T-helper 2 cell treated with Interferon-gamma antibody and Interleukin-4, amounts not matched to agents 100 ng/mL and 5 ng/mL, for 36 hours (primary cell): Measurements from ENCODE around the gene RNF213. TPM values are rescaled to one million over a fixed set of nuclear protein-coding genes. Genes with fewer than 3 reads are reported as not detected.

ENCODE experiments used
- intact Hi-C: fragments of 100-400 bp; cut with micrococcal nuclease; formaldehyde crosslinking; loops from one replicate; pipeline ENCODE4 v1.15.1; 2023
- total RNA-seq: library from RNA; stranded (reverse); gene quantifications from 2 replicates; pipeline ENCODE4 v1.2.3, GENCODE V29; 2022

Gene RNF213
- total RNA-seq, 1 donor from 2014 or later: 605 TPM

DNA sequence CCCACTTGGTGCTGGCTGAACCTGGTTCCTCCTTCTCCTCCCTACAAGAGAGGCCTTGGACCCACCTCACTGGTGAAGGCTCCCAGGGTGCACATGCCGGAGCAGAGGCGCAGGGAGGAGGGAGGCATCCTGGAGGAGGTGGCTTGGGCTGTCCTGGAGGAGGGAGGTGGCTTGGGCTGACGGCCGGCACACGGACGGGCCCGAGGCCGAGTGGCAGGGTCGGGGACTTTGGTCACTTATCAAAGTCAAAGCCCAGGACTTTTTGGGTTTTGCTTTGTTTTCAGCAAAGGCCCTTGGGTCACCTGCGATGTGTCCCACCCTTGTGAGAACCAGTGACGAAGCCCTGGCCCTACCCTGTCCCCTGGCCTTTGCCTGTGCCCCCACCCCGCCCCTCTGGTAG, 182.8 kb downstream of the RNF213 start:
- intact Hi-C loops: no loop called here

DNA sequence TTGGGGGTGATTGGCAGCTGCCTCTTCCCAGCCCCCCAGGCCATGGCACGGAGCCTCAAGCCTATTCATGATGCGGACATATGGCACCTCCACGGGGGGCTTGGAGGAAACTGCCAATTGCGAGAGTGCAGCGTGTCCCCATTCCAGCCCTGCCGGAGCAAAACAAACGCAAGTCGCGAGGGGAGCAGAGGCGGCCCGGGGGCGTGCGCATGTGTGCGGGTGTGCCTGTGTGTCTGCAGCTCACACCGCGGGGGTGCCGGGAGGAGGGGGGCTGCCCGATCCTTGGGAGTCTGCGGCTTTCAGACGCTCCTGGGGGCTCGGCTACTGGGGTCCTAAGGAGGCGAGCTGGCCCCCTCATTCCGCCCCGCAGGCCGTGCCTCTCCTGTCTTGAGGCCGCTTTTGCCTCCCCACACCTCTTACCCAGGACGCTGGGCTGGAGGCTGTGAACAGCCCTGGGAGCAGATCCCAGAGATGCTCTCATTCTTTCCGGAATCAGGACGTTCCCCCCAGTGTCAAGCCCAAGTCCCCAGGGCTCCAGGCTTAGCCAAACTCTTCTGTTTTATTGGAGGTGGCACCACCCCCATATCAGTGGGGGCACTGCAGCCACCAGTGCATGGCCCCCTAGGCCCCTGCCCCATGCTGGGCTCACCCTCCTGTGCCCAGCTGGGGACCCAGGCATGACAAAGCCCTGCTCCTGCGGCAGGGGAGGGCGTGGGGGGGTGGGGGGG, 183.4 kb downstream of the RNF213 start:
- intact Hi-C loops: no loop called here

DNA sequence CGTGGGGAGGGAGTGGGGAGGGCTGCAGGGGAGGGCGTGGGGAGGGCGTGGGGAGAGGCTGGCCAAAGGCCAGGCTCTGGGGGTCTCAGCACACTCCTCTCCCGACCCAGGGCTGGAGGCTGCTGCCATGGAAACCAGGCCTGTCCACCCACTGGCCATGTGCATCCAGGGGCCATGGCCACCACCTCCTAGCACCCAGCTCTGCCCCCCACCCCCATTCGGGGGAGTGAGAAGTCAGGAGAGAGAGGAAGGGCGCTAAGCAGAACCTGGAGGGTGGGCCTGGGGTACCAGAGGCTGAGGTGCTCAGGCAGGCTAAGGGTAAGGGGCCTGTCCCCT, 184.0 kb downstream of the RNF213 start:
- intact Hi-C loops: no loop called here

DNA sequence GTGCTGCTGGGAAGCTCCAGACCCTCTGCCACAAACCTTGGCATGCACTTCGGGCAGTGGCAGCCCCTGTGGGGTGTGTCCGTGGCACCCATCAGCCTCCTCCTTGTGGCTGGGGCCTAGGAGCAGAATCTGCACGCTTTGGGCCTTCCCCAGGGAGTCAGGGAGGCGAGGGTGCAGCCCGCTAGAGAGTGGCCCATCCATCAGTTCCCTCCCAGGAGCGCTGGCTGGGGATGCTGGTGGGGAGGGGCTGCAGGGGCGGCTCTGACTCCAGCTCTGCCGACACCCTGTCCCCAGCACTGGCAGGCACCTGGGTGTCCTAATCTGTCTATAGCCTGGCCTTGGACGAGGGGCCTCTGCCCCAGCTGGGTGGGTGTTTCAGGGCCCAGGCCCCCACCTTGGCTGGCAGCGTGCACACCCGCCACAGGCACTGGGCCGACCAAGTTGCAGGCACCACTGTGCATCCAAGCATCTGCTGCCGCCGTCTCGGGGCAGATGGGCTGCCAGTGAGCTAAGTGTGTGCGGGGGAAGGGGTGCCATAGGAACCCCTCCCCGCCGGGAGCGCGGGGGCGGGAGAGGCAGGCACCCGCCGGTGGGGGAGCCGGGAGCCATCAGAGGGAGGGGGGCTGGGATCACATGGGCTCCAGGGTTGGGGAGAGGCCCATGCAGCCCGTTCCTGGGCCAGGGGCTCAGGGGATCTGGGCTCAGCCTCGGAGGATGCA, 184.5 kb downstream of the RNF213 start:
- intact Hi-C loops: no loop called here

DNA sequence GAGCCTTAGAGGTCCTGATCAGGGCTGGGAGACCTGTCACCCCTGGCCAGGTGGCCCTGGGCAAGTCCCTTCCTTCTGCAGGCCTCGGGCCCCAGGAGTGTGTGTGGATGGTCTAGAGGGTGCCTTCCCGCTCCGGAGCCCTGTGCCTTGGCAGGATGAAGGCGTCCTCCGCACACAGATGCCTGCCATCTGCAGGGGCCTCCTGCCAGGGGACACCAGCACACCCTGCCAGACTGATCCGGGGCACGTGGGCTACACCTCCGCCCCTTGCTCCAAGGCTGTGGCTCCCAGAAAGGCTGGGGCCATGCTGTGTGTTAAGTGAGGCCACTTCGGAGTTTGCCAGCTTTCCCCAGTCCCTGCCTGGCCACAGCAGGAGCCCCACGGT, 185.1 kb downstream of the RNF213 start:
- intact Hi-C loops: no loop called here

DNA sequence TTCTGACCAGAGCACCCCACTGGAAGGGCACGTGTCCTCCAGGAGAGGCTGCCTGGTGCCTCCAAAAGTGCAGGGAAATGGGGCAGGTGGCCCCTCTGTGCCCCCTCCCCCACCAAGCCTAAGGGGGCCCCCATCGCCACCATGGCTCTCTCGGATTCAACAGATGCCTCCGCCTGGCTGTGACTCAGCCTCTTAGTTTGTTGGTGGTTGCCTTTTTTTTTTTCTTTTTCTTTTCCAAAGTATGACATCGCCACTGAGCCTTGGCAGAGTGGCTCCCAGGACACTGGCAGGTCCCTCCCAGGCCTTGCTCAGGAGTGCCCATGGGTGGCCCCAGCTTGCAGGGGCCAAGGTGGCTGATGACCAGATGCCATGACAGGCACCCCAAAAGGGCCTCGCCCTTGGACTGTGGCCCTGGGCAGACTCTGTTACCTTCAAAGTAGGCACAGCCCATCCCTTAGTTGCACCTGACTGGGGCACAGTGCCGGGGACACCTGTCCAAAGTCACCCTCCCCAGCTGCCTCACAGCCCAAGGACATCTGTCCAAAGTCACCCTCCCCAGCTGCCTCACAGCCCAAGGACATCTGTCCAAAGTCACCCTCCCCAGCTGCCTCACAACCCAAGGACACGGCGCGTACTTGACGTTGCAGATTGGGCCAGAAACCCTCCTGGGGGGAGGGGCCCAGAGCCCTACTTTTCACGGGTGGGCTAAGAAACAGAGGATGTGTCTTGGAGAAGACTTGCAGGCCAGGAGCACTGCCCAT, 186.2 kb downstream of the RNF213 start:
- intact Hi-C loops: no loop called here

DNA sequence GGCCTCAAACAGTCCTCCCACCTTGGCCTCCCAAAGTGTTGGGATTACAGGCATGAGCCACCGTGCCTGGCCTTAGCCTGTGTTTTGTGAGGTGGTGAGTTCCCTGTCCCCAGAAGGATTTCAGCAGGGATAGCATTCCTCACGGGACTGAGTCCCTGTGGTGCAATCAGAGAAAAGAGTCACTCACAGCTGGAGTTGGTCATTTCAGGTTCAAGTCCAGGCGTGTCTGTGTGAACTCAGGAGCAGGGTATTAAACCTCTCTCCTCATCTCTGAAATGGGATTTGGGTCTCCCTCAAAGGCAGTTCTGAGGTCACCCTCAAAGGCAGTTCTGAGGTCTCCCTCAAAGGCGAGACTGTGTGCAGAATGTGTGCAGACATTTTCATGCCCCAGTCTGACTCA, 187.1 kb downstream of the RNF213 start:
- intact Hi-C loops: no loop called here

Other genes starting within 250 kb of the RNF213 start
- gene TBC1D16, start 225.0 kb upstream of the RNF213 start, total RNA-seq: 0.52 and 0.80 TPM in 2 replicates
- not detected in 2 replicates for gene CCDC40, start 224.2 kb upstream of the RNF213 start, total RNA-seq
- 15.1 and 17.7 TPM in 2 replicates for gene GAA, start 159.3 kb upstream of the RNF213 start, total RNA-seq
- 143 and 150 TPM in 2 replicates for gene EIF4A3, start 113.7 kb upstream of the RNF213 start, total RNA-seq
- gene CARD14, start 90.8 kb upstream of the RNF213 start, total RNA-seq: not detected in 2 replicates
- 29.0 and 33.5 TPM in 2 replicates for gene SGSH, start 40.5 kb upstream of the RNF213 start, total RNA-seq
- gene SLC26A11, start 40.4 kb upstream of the RNF213 start, total RNA-seq: 8.3 and 10.2 TPM in 2 replicates
- 17.6 TPM in 2 replicates for gene ENDOV, start 154.3 kb downstream of the RNF213 start, total RNA-seq
- 28.3 and 29.5 TPM in 2 replicates for gene NPTX1, start 215.8 kb downstream of the RNF213 start, total RNA-seq